ENCODE measurements around the gene EEFSEC. TPM values are rescaled to one million over a fixed set of nuclear protein-coding genes. Genes with fewer than 3 reads are reported as not detected.

Gene EEFSEC
- total RNA-seq, 1 donor from 2014 or later = 0.92 TPM

GRCh38 chr3:128257632-128258031 lies 104.4 kb downstream of the EEFSEC start:
- Mint-ChIP-seq H3K27me3 (ENCODE audit: insufficient read depth, low read depth) (peaks cover 2% of the 10 kb centered on the region), H3K27ac (no peak overlapping the region), H3K4me3 (no peak overlapping the region), H3K4me1 (peaks cover 16% of the 10 kb centered on the region), H3K9me3 (peaks cover 17% of the 10 kb centered on the region), H3K36me3 (peaks cover 18% of the 10 kb centered on the region)
- Histone ChIP-seq H3F3A (ENCODE audit: low read depth) (no peaks in the 10 kb centered on the region), H4K20me1 (ENCODE audit: low read depth) (no peaks in the 10 kb centered on the region), H3K4me3 (no peak overlapping the region), H3K4me1 (peaks cover 3% of the 10 kb centered on the region), H3K9me3 (ENCODE audit: low read depth) (no peaks in the 10 kb centered on the region), H3K27me3 (no peaks in the 10 kb centered on the region), H3K4me2 (no peak overlapping the region), H3K9ac (no peak overlapping the region), H2AFZ (replicated peaks) (no peak overlapping the region), H3K79me2 (ENCODE audit: low read depth) (no peaks in the 10 kb centered on the region), H3K36me3 (no peaks in the 10 kb centered on the region), H3K27ac (no peak overlapping the region)
- TF ChIP-seq EZH2phosphoT487 (IDR thresholded peaks at IDR 0.05) (no peak), EZH2 (IDR thresholded peaks at IDR 0.05) (no peak)
- TF ChIP-seq, protein P1, sequence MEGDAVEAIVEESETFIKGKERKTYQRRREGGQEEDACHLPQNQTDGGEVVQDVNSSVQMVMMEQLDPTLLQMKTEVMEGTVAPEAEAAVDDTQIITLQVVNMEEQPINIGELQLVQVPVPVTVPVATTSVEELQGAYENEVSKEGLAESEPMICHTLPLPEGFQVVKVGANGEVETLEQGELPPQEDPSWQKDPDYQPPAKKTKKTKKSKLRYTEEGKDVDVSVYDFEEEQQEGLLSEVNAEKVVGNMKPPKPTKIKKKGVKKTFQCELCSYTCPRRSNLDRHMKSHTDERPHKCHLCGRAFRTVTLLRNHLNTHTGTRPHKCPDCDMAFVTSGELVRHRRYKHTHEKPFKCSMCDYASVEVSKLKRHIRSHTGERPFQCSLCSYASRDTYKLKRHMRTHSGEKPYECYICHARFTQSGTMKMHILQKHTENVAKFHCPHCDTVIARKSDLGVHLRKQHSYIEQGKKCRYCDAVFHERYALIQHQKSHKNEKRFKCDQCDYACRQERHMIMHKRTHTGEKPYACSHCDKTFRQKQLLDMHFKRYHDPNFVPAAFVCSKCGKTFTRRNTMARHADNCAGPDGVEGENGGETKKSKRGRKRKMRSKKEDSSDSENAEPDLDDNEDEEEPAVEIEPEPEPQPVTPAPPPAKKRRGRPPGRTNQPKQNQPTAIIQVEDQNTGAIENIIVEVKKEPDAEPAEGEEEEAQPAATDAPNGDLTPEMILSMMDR (IDR thresholded peaks at IDR 0.05) = no peak
- DNase-seq (ENCODE audit: low spot score) = no peak

DNA sequence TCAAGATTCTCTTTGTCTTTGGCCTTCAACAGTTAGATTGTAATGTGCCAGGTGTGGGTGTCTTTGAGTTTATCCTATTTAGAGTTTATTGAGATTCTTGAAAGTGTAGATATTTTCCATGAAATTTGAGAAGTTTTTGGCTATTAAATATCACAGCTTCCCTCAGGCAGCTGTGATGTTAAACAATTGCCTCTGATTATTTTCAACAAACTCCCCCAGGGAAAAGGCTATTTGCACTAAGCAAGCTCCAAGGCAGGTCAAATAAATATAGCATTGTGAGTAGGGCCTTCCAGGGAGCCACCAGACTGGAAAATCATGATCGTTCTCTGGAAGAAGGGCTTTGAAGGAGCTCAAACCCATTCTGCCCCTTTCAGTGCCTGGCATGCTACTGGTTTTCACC lies 107.0 kb downstream of the EEFSEC start:
- Histone ChIP-seq H4K20me1 (ENCODE audit: low read depth) (no peaks in the 10 kb centered on the region), H3K27me3 (no peaks in the 10 kb centered on the region), H3K36me3 (no peaks in the 10 kb centered on the region), H3F3A (ENCODE audit: low read depth) (no peaks in the 10 kb centered on the region), H3K4me2 (no peak overlapping the region), H3K27ac (no peak overlapping the region), H3K4me3 (no peak overlapping the region), H3K9me3 (ENCODE audit: low read depth) (no peaks in the 10 kb centered on the region), H3K9ac (no peak overlapping the region), H2AFZ (replicated peaks) (no peak overlapping the region), H3K79me2 (ENCODE audit: low read depth) (no peaks in the 10 kb centered on the region), H3K4me1 (peaks cover 3% of the 10 kb centered on the region)
- Mint-ChIP-seq H3K36me3 (peaks cover 18% of the 10 kb centered on the region), H3K9me3 (peaks cover 17% of the 10 kb centered on the region), H3K4me3 (no peak overlapping the region), H3K4me1 (peaks cover 11% of the 10 kb centered on the region), H3K27ac (no peak overlapping the region), H3K27me3 (ENCODE audit: insufficient read depth, low read depth) (peaks cover 2% of the 10 kb centered on the region)
- TF ChIP-seq, protein P1 (IDR thresholded peaks at IDR 0.05) = no peak
- TF ChIP-seq EZH2 (IDR thresholded peaks at IDR 0.05) (no peak), EZH2phosphoT487 (IDR thresholded peaks at IDR 0.05) (no peak)
- DNase-seq (ENCODE audit: low spot score) = no peak

DNA sequence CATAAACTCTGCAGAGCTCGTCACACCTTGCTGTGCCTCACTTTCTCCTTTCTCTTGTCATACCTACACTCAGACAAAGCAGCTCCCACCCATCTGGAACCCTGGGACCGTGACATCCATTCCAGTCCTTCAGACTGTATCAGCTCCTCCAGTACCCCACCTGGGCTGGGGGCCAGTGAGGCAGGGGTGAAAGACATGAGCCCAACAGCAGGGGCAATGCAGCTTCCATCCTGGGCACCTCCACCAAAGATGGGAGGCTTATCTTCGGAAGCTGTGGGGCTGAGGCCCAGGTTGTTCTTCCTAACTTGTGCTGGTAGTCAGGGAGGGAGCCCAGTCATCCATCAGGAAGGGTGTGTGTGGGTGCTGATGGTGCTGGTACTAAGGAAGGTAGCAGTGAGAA lies 109.2 kb downstream of the EEFSEC start:
- H3K4me3 ChIP-seq = no peak overlapping the region
- no peaks in the 10 kb centered on the region for H3K36me3 ChIP-seq
- no peaks in the 10 kb centered on the region for H3F3A ChIP-seq (ENCODE audit: low read depth)
- peak overlapping the region; percentile 81 for H3K27ac Mint-ChIP-seq
- H3K27ac ChIP-seq = no peak overlapping the region
- peaks cover 2% of the 10 kb centered on the region for H3K27me3 Mint-ChIP-seq (ENCODE audit: insufficient read depth, low read depth)
- H4K20me1 ChIP-seq (ENCODE audit: low read depth) = no peaks in the 10 kb centered on the region
- H3K9ac ChIP-seq = no peak overlapping the region
- H3K4me1 Mint-ChIP-seq = peaks cover 1% of the 10 kb centered on the region
- no peak overlapping the region for H3K4me2 ChIP-seq
- no peak overlapping the region for H3K4me3 Mint-ChIP-seq
- H3K27me3 ChIP-seq = no peaks in the 10 kb centered on the region
- no peak for TF ChIP-seq EZH2phosphoT487 (IDR thresholded peaks at IDR 0.05)
- no peak for TF ChIP-seq EZH2 (IDR thresholded peaks at IDR 0.05)
- TF ChIP-seq, protein P1 (IDR thresholded peaks at IDR 0.05) = no peak
- H3K9me3 Mint-ChIP-seq = peaks cover 17% of the 10 kb centered on the region
- no peak for DNase-seq (ENCODE audit: low spot score)
- no peak overlapping the region for H2AFZ ChIP-seq (replicated peaks)
- H3K36me3 Mint-ChIP-seq = peaks cover 18% of the 10 kb centered on the region
- peaks cover 1% of the 10 kb centered on the region for H3K4me1 ChIP-seq
- H3K9me3 ChIP-seq (ENCODE audit: low read depth) = no peaks in the 10 kb centered on the region
- no peaks in the 10 kb centered on the region for H3K79me2 ChIP-seq (ENCODE audit: low read depth)
